Ascending aorta (tissue), 2 donors: ENCODE measurements around the gene RAB6B. TPM values are rescaled to one million over a fixed set of nuclear protein-coding genes. Genes with fewer than 3 reads are reported as not detected.
"Not testable (repeated sequence)": the region's sequence is repeated elsewhere in the genome, so short reads cannot be mapped to it uniquely, and the experiment has no call there.

Source experiments
- DNase-seq, 2 donors: peaks; one replicate each; pipeline ENCODE4 v3.0.0-alpha.2; 2019; ENCODE audit warnings: low spot score in 2 of 2
- H3K27ac ChIP-seq, 2 donors: fragments of 200-600 bp; sonication (generic); one replicate each; pipeline ENCODE4 v1.5.1; 2016 to 2017; ENCODE audit warnings: mild to moderate bottlenecking in 1 of 2
- H3K27me3 ChIP-seq: fragments of 200-600 bp; sonication (generic); one replicate; pipeline ENCODE4 v1.5.1; 2017
- H3K36me3 ChIP-seq, 2 donors: fragments of 200-600 bp; sonication (generic); one replicate each; pipeline ENCODE4 v1.5.1; 2016
- H3K4me1 ChIP-seq, 2 donors: fragments of 200-600 bp; sonication (generic); one replicate each; pipeline ENCODE4 v1.5.1; 2016 to 2017; ENCODE audit warnings: mild to moderate bottlenecking in 1 of 2
- H3K4me3 ChIP-seq, 2 donors: fragments of 200-600 bp; sonication (generic); one replicate each; pipeline ENCODE4 v1.5.1; 2016 to 2017; ENCODE audit warnings: mild to moderate bottlenecking in 1 of 2
- H3K9me3 ChIP-seq, 2 donors: fragments of 200-600 bp; sonication (generic); one replicate each; pipeline ENCODE4 v1.5.1; 2016
- CTCF ChIP-seq, 3 experiments: fragments of 200-600 bp in 2 of 3; fragments of 450-650 bp in 1 of 3; sonication (generic) in 2 of 3; IDR thresholded peaks; one replicate each; pipeline ENCODE4 v1.5.1; 2016 to 2019; ENCODE audit warnings: antibody characterized with exemption in 3 of 3, mild to moderate bottlenecking in 1 of 3, moderate library complexity in 1 of 3
- intact Hi-C: fragments of 100-400 bp; cut with DNase I; formaldehyde crosslinking; loops from one replicate; pipeline ENCODE4 v1.15.1; 2023
- total RNA-seq: library from RNA; depleted of rRNA; stranded (reverse); fragments of >200 nt; gene quantifications from one replicate; pipeline ENCODE4 v1.1.0, GENCODE V29; 2016

Gene RAB6B
- total RNA-seq, 1 donor from 2014 or later = 0.75 TPM

- H3K9me3 ChIP-seq = no peaks in the 10 kb centered on the region
- no peaks in the 10 kb centered on the region for H3K36me3 ChIP-seq
- H3K4me1 ChIP-seq = no peaks in the 10 kb centered on the region
- DNase-seq = no peak
- H3K4me3 ChIP-seq = no peak overlapping the region
- intact Hi-C loops = no loop called here
- no peak overlapping the region for H3K27ac ChIP-seq
- no peak for TF ChIP-seq CTCF (IDR thresholded peaks at IDR 0.05)
- H3K27me3 ChIP-seq = no peaks in the 10 kb centered on the region
Observed at GRCh38 chr3:133782454-133782853, 113.2 kb downstream of the RAB6B start.

GRCh38 chr3:133781570-133781969, 114.1 kb downstream of the RAB6B start:
- TF ChIP-seq CTCF (IDR thresholded peaks at IDR 0.05) = no peak
- Histone ChIP-seq H3K4me1 (no peaks in the 10 kb centered on the region), H3K27me3 (no peaks in the 10 kb centered on the region), H3K9me3 (no peaks in the 10 kb centered on the region), H3K4me3 (no peak overlapping the region), H3K36me3 (no peaks in the 10 kb centered on the region), H3K27ac (no peak overlapping the region)
- DNase-seq = no peak
- intact Hi-C loops = no loop called here

- H3K36me3 ChIP-seq, intact Hi-C loops, H3K4me1 ChIP-seq: not testable (repeated sequence)
Observed at GRCh38 chr3:133780756-133781155, 114.9 kb downstream of the RAB6B start.

GRCh38 chr3:133779626-133780203, 116.0 kb downstream of the RAB6B start:
- Histone ChIP-seq H3K4me1 (no peaks in the 10 kb centered on the region), H3K27ac (no peak overlapping the region), H3K9me3 (no peaks in the 10 kb centered on the region), H3K36me3 (no peaks in the 10 kb centered on the region), H3K27me3 (no peaks in the 10 kb centered on the region), H3K4me3 (no peak overlapping the region)
- TF ChIP-seq CTCF (IDR thresholded peaks at IDR 0.05) = no peak
- no peak for DNase-seq
- intact Hi-C loops = no loop called here

More at GRCh38 chr3:133780756-133781155, 114.9 kb downstream of the RAB6B start:
- not testable (repeated sequence) for H3K27ac ChIP-seq, H3K9me3 ChIP-seq, DNase-seq, H3K4me3 ChIP-seq, H3K27me3 ChIP-seq

GRCh38 chr3:133777807-133778568, 117.7 kb downstream of the RAB6B start:
- no peak for DNase-seq
- intact Hi-C loops = no loop called here
- H3K4me3 ChIP-seq = no peak overlapping the region
- H3K27me3 ChIP-seq = no peaks in the 10 kb centered on the region
- no peak for TF ChIP-seq CTCF (IDR thresholded peaks at IDR 0.05)
- no peaks in the 10 kb centered on the region for H3K9me3 ChIP-seq
- no peaks in the 10 kb centered on the region for H3K36me3 ChIP-seq
- no peak overlapping the region for H3K27ac ChIP-seq
- H3K4me1 ChIP-seq = no peaks in the 10 kb centered on the region

- Histone ChIP-seq H3K36me3 (no peaks in the 10 kb centered on the region), H3K9me3 (no peaks in the 10 kb centered on the region), H3K27me3 (no peaks in the 10 kb centered on the region), H3K4me3 (no peak overlapping the region), H3K27ac (no peak overlapping the region), H3K4me1 (no peaks in the 10 kb centered on the region)
- TF ChIP-seq CTCF (IDR thresholded peaks at IDR 0.05) = no peak
- intact Hi-C loops = no loop called here
- DNase-seq = no peak
Observed at GRCh38 chr3:133776794-133777438, 118.8 kb downstream of the RAB6B start.
